Gastrocnemius medialis (tissue), 4 donors: Measurements from ENCODE around the gene SCP2.

Source experiments
- CTCF ChIP-seq, 5 experiments: fragments of 450-650 bp in 3 of 5; fragments of 200-600 bp in 2 of 5; sonication (generic) in 2 of 5; IDR thresholded peaks in 4 of 5; conservative IDR thresholded peaks in 1 of 5; 1 replicate in 4 of 5; 2 replicates in 1 of 5; pipeline ENCODE4 v1.5.1; 2016 to 2019; ENCODE audit warnings: antibody characterized with exemption in 5 of 5, mild to moderate bottlenecking in 3 of 5, moderate library complexity in 3 of 5
- POLR2A ChIP-seq, 2 donors: fragments of 450-650 bp; IDR thresholded peaks; one replicate each; pipeline ENCODE4 v1.6.1; 2017; ENCODE audit warnings: antibody characterized with exemption in 2 of 2, mild to moderate bottlenecking in 2 of 2, moderate library complexity in 2 of 2

DNA sequence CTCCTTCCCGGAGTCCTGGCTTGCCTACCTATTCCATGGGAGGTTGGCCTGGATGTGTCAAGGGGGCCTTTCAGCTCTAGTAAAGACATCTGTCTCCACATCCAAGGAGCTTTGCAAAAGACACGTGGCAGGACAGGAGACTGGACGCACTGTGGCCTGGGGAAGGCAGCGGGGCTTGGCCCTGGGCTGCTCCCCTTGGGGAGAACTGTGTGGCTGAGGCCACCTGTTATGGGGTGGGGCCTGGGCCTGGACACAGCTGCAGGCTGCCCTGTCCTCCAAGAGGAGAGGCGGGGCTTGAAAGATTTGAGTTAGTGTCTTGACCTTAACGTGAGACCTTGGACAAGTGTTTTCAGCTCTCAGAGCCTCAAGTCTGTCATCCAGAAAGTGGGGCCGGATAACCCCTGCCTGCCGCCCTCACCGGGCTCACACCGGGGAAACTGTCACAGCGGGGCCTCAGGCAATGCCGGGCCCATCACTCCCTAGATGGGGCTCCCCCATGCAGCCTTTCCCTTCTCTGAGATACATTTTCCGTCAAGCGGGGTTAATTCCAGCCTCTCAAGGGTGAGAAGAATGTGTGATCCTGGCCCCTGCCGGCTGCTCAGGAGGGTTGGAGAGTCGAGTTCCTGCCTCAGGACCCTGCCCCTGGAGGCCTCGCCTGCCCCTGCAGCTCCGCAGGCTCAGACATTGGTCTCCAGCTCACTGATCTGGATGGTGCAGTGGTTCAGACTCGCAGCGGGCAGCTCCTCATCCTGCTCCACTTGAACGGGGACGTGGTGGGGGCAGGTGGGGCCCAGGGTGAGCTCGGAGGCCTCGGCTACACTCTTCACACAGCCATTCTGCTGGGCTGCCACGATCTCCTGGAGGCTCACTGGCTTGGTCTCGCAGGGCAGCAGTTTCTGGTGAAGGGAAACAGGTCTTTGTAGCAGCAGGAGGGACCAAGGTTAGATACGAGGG lies 160.5 kb downstream of the SCP2 start:
- no peak for TF ChIP-seq CTCF (IDR thresholded peaks at IDR 0.05 in 4 of 5, conservative IDR thresholded peaks at IDR 0.05 in 1 of 5)
- no peak for TF ChIP-seq POLR2A (IDR thresholded peaks at IDR 0.05)
